Measurements from ENCODE around the gene PIP4K2A. TPM values are rescaled to one million over a fixed set of nuclear protein-coding genes. Genes with fewer than 3 reads are reported as not detected.

PIP4K2A gene
- total RNA-seq, 1 donor from 2014 or later: 28.6 TPM

GRCh38 chr10:22593026-22593425 is 121.4 kb downstream of the PIP4K2A start:
- DNase-seq (ENCODE audit: low read depth): no peak
- H3K4me3 ChIP-seq (ENCODE audit: low read depth, low read length): no peak overlapping the region
- TF ChIP-seq CTCF (conservative IDR thresholded peaks at IDR 0.05; ENCODE audit: low read depth, low read length): no peak

DNA sequence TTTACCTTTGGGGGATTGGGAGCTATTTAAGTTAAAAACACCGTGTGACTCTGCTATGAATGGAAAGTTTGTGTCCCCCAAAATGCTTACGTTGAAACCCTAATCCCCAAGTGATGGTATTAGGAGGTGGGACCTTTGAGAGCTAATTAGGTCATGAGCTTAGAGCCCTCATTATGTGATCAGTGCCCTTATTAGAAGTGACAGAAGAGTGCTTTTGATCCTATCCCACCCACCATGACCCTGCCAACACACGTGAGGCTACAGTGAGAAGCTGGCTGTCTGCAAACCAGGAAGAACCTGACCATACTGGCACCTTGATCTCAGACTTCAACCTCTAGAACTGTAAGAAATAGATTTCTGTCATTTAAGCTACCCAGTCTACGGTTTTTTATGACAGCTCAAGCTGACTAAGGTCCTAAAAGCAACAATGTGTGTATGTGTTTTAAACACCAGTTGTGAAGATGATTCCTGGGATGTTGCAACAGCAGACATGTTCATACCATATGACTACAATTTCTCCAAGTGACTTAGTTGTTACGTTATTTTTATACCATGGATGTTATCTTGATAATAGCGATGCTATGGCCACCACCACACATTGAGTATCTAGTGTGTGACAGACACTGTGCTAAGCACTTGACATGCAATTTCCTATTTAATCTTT is 124.4 kb downstream of the PIP4K2A start:
- H3K4me3 ChIP-seq (ENCODE audit: low read depth, low read length): no peak overlapping the region
- TF ChIP-seq CTCF (conservative IDR thresholded peaks at IDR 0.05; ENCODE audit: low read depth, low read length): no peak
- no peak for DNase-seq (ENCODE audit: low read depth)

GRCh38 chr10:22588462-22588861 is 125.9 kb downstream of the PIP4K2A start:
- no peak for TF ChIP-seq CTCF (conservative IDR thresholded peaks at IDR 0.05; ENCODE audit: low read depth, low read length)
- H3K4me3 ChIP-seq (ENCODE audit: low read depth, low read length): no peak overlapping the region
- DNase-seq (ENCODE audit: low read depth): no peak

DNA sequence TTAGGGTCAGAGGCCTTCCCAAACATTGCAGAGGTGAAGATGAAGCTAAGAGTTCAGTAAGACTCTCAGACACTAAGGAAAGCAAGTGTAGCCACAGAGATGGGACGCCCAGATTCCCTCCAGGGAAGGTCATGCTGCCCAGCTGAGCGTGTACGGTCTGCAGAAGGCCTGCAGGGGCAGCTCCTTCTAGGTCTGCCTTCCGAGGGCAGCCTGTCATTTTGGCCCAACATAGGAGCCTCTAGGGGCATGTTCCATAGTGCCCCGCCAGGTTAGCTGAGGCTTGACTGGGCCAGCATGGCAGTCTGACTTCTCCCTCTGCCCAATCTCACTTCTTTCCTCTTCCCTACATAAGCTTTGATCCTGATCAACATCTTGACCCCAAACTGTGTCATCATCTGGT is 130.7 kb downstream of the PIP4K2A start:
- DNase-seq (ENCODE audit: low read depth): no peak
- no peak for TF ChIP-seq CTCF (conservative IDR thresholded peaks at IDR 0.05; ENCODE audit: low read depth, low read length)
- no peak overlapping the region for H3K4me3 ChIP-seq (ENCODE audit: low read depth, low read length)

GRCh38 chr10:22581461-22581860 is 132.9 kb downstream of the PIP4K2A start:
- TF ChIP-seq CTCF (conservative IDR thresholded peaks at IDR 0.05; ENCODE audit: low read depth, low read length): no peak
- no peak for DNase-seq (ENCODE audit: low read depth)
- H3K4me3 ChIP-seq (ENCODE audit: low read depth, low read length): no peak overlapping the region

DNA sequence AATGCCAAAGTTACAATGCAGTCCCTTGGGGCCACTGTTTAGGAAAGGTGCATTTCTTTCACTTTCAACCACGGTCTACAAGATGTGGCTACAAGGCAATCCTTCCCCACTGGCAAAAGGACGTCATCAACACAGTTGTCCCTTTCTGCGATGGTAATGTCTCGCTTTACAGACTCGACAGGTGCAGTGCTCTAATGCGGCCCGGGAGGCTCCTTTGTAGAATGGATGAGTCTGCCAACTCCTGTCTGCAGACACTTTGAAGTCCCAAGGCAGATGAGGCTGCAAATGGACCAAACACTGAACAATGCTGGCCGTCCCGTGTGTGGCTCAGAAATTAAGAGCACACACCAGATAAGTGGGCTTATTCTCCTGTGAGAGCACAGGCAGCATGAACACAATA is 133.7 kb downstream of the PIP4K2A start:
- DNase-seq (ENCODE audit: low read depth): no peak
- TF ChIP-seq CTCF (conservative IDR thresholded peaks at IDR 0.05; ENCODE audit: low read depth, low read length): no peak
- no peak overlapping the region for H3K4me3 ChIP-seq (ENCODE audit: low read depth, low read length)

DNA sequence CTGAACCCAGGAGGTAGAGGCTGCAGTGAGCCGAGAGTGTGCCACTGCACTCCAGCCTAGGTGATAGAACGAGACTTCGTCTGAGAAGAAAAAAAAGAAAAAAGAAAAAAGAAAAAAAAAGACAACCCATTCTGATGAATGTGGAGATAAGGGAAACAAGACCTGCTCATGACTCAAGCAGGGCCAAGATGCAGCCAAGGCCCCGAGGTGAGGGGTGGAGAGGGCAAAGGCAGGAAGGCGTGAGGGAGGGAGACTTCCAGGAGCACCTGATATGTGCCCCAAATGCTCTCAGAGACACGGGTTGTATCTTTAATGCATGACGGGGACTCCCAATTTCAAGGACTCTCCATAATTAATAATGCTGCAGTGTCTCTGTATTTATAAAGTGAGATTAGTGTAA is 134.6 kb downstream of the PIP4K2A start:
- TF ChIP-seq CTCF (conservative IDR thresholded peaks at IDR 0.05; ENCODE audit: low read depth, low read length): no peak
- no peak for DNase-seq (ENCODE audit: low read depth)
- no peak overlapping the region for H3K4me3 ChIP-seq (ENCODE audit: low read depth, low read length)

Data from epithelial cell of proximal tubule (primary cell).